Liver (tissue), 9 donors: ENCODE data around the gene RBM20. TPM values are rescaled to one million over a fixed set of nuclear protein-coding genes. Genes with fewer than 3 reads are reported as not detected.

Experiments
- DNase-seq: peaks from one replicate; pipeline ENCODE4 v3.0.0-alpha.2; 2017; ENCODE audit warnings: low spot score
- H3K27ac ChIP-seq, 2 donors: one replicate each; pipeline ENCODE4 v1.7.0; 2013; ENCODE audit warnings: inconsistent platforms in 2 of 2, low read length in 2 of 2, control low read depth in 1 of 2, low read depth in 1 of 2, mild to moderate bottlenecking in 1 of 2
- H3K27me3 ChIP-seq, 4 donors: one replicate each; pipeline versions ENCODE4 v1.6.1 to v1.7.0; 2013; ENCODE audit warnings: low read length in 3 of 4, inconsistent platforms in 1 of 4, mild to moderate bottlenecking in 1 of 4, moderate library complexity in 1 of 4; ENCODE audit not compliant: control insufficient read depth in 4 of 4, insufficient read depth in 4 of 4
- H3K36me3 ChIP-seq, 4 donors: one replicate each; pipeline versions ENCODE4 v1.6.1 to v1.7.0; 2013; ENCODE audit warnings: low read length in 3 of 4, mild to moderate bottlenecking in 3 of 4, low read depth in 1 of 4, moderate library complexity in 1 of 4; ENCODE audit not compliant: control insufficient read depth in 4 of 4, insufficient read depth in 3 of 4
- H3K4me1 ChIP-seq, 4 donors: one replicate each; pipeline versions ENCODE4 v1.6.1 to v1.7.0; 2013; ENCODE audit warnings: low read length in 3 of 4, mild to moderate bottlenecking in 3 of 4, moderate library complexity in 1 of 4; ENCODE audit not compliant: control insufficient read depth in 4 of 4, insufficient read depth in 4 of 4
- H3K4me3 ChIP-seq, 3 donors: one replicate each; pipeline versions ENCODE4 v1.6.1 to v1.7.0; 2013; ENCODE audit warnings: low read length in 3 of 3, control low read depth in 1 of 3, low read depth in 1 of 3, mild to moderate bottlenecking in 1 of 3
- H3K9ac ChIP-seq, 2 donors: one replicate each; pipeline ENCODE4 v1.7.0; 2013; ENCODE audit warnings: low read length in 2 of 2, mild to moderate bottlenecking in 2 of 2, moderate library complexity in 2 of 2, control low read depth in 1 of 2, low read depth in 1 of 2
- H3K9me3 ChIP-seq, 4 donors: one replicate each; pipeline versions ENCODE4 v1.6.1 to v1.7.0; 2013; ENCODE audit warnings: low read length in 3 of 4; ENCODE audit not compliant: control insufficient read depth in 4 of 4
- ATF3 ChIP-seq: IDR thresholded peaks from 2 replicates; pipeline ENCODE4 v1.6.1; 2016; ENCODE audit warnings: antibody characterized with exemption
- CTCF ChIP-seq: fragments of 150-350 bp; IDR thresholded peaks from 2 replicates; pipeline ENCODE4 v1.5.1; 2017; ENCODE audit warnings: improper control_type of control experiment, low read depth, low read length; ENCODE audit not compliant: missing input control
- EGR1 ChIP-seq, 2 donors: IDR thresholded peaks; 2 replicates each; pipeline ENCODE4 v1.6.1; 2016 to 2018; ENCODE audit warnings: antibody characterized with exemption in 2 of 2, low read depth in 2 of 2
- FOXA1 ChIP-seq: IDR thresholded peaks from 2 replicates; pipeline ENCODE4 v1.6.1; 2016; ENCODE audit warnings: antibody characterized with exemption
- GABPA ChIP-seq, 2 donors: IDR thresholded peaks in 1 of 2; conservative IDR thresholded peaks in 1 of 2; 2 replicates each; pipeline ENCODE4 v1.6.1; 2016; ENCODE audit warnings: antibody characterized with exemption in 2 of 2, mild to moderate bottlenecking in 1 of 2, moderate library complexity in 1 of 2
- HNF4A ChIP-seq, 2 donors: conservative IDR thresholded peaks; 2 replicates each; pipeline ENCODE4 v1.6.1; 2016; ENCODE audit warnings: antibody characterized with exemption in 2 of 2, mild to moderate bottlenecking in 2 of 2
- JUND ChIP-seq, 2 donors: IDR thresholded peaks; 2 replicates each; pipeline ENCODE4 v1.6.1; 2016; ENCODE audit warnings: antibody characterized with exemption in 2 of 2
- MAX ChIP-seq: IDR thresholded peaks from 2 replicates; pipeline ENCODE4 v1.6.1; 2016; ENCODE audit warnings: antibody characterized with exemption
- RAD21 ChIP-seq, 2 donors: IDR thresholded peaks; 2 replicates each; pipeline ENCODE4 v1.6.1; 2016; ENCODE audit warnings: antibody characterized with exemption in 2 of 2, mild to moderate bottlenecking in 2 of 2
- REST ChIP-seq: IDR thresholded peaks from 2 replicates; pipeline ENCODE4 v1.6.1; 2016; ENCODE audit warnings: antibody characterized with exemption, mild to moderate bottlenecking
- RXRA ChIP-seq, 2 donors: IDR thresholded peaks; 2 replicates each; pipeline ENCODE4 v1.6.1; 2017 to 2018; ENCODE audit warnings: antibody characterized with exemption in 2 of 2, mild to moderate bottlenecking in 1 of 2
- SP1 ChIP-seq: IDR thresholded peaks from 2 replicates; pipeline ENCODE4 v1.6.1; 2018; ENCODE audit warnings: antibody characterized with exemption, mild to moderate bottlenecking
- TAF1 ChIP-seq: conservative IDR thresholded peaks from 2 replicates; pipeline ENCODE4 v1.6.1; 2016; ENCODE audit warnings: antibody characterized with exemption, mild to moderate bottlenecking
- YY1 ChIP-seq: IDR thresholded peaks from 2 replicates; pipeline ENCODE4 v1.6.1; 2016; ENCODE audit warnings: antibody characterized with exemption, mild to moderate bottlenecking
- ZBTB33 ChIP-seq: IDR thresholded peaks from 2 replicates; pipeline ENCODE4 v1.6.1; 2016; ENCODE audit warnings: antibody characterized with exemption
- WGBS: extraction: QIAGEN DNeasy Blood & Tissue Kit; methylation state at CpG from one replicate; pipeline ENCODE4 v1.1.7; 2013; 5-methylcytosine and 5-hydroxymethylcytosine counted together
- polyA plus RNA-seq, 2 donors: library from polyadenylated mRNA; stranded (reverse) in 1 of 2; unstranded in 1 of 2; fragments of 200-250 nt in 1 of 2; fragments of >200 nt in 1 of 2; fragmentation: Nextera tagmentation in 1 of 2; extraction: Ambion mirVana in 1 of 2; gene quantifications; one replicate each; pipeline versions ENCODE4 v1.2.1 to v1.2.3, GENCODE V29; 2013 to 2015
- total RNA-seq, 2 donors: library from RNA; depleted of rRNA; stranded (reverse); fragments of >200 nt; gene quantifications; one replicate each; pipeline ENCODE4 v1.2.3, GENCODE V29; 2014
- donor health status: healthy.
- donor health status: healthy.
- donor health status: healthy.
- donor health status: healthy.
- donor health status: healthy.

Gene RBM20
- total and polyA plus RNA-seq, 4 donors = 0.03 to 0.08 (median 0.05) TPM; not detected in 1

GRCh38 chr10:110650265-110650668, 6.1 kb downstream of the RBM20 start:
- WGBS = 55% methylated on average over 1 of the region's 1 CpG
- H3K4me1 ChIP-seq = no peaks in the 10 kb centered on the region

GRCh38 chr10:110651044-110651958, 7.2 kb downstream of the RBM20 start:
- Histone ChIP-seq H3K9me3 (no peaks in the 10 kb centered on the region), H3K4me1 (no peaks in the 10 kb centered on the region), H3K36me3 (no peaks in the 10 kb centered on the region), H3K4me3 (no peak overlapping the region), H3K27me3 (peaks cover 0 to 6% (median 3%) of the 10 kb centered on the region in 4 donors), H3K27ac (no peak overlapping the region), H3K9ac (no peak overlapping the region)
- WGBS = 61% methylated on average over 12 of the region's 12 CpGs
- DNase-seq = no peak
- TF ChIP-seq YY1 (no peak), JUND (IDR thresholded peaks at IDR 0.05) (no peak), GABPA (IDR thresholded peaks at IDR 0.05 in 1 of 2, conservative IDR thresholded peaks at IDR 0.05 in 1 of 2) (no peak), MAX (no peak), HNF4A (conservative IDR thresholded peaks at IDR 0.05) (no peak), TAF1 (no peak), ATF3 (no peak), ZBTB33 (no peak), RAD21 (IDR thresholded peaks at IDR 0.05) (no peak), FOXA1 (no peak)

More at GRCh38 chr10:110650265-110650668, 6.1 kb downstream of the RBM20 start:
- H3K9ac ChIP-seq = no peak overlapping the region
- no peaks in the 10 kb centered on the region for H3K9me3 ChIP-seq
- no peak for DNase-seq
- peaks cover 0 to 8% (median 4%) of the 10 kb centered on the region in 4 donors for H3K27me3 ChIP-seq
- H3K36me3 ChIP-seq = no peaks in the 10 kb centered on the region
- TF ChIP-seq RXRA (IDR thresholded peaks at IDR 0.05) = no peak
- no peak for TF ChIP-seq REST
- TF ChIP-seq FOXA1 = no peak
- TF ChIP-seq EGR1 (IDR thresholded peaks at IDR 0.05; ENCODE audit: low read depth in 2 of 2) = no peak
- TF ChIP-seq SP1 = no peak
- no peak for TF ChIP-seq HNF4A (conservative IDR thresholded peaks at IDR 0.05)
- TF ChIP-seq CTCF = no peak
- no peak for TF ChIP-seq TAF1
- H3K27ac ChIP-seq = no peak overlapping the region
- no peak overlapping the region for H3K4me3 ChIP-seq
